ENCODE data around the gene DNAH14. TPM values are rescaled to one million over a fixed set of nuclear protein-coding genes. Genes with fewer than 3 reads are reported as not detected.
A peak's percentile ranks its signal among the peaks of the same experiment; 100 is the strongest.

DNAH14 gene
- total and polyA plus RNA-seq, 2 of the 4 experiments (the other 2 are of a cell fraction): 2.7 to 3.6 TPM

DNA sequence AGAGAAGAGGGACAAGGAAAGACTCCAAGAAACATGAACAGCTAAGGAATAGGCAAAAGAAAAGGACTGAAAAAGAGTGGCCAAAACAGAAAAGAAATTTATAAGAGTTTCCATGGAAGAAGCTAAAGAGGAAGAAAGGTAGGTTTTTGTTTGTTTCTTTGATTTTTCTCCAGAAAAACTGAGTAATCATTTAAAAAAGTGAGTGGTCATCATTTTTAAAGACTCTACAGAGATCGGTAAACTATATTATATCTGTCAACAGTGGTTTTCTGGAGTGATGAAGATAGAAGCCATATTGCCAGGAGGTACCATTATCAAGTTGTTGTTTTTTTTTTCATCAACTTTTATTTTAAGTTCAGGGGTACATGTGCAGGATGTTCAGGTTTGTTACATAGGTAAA, 202.4 kb downstream of the DNAH14 start:
- ATAC-seq (ENCODE audit: low read depth): no peak
- in situ Hi-C loops (cut with MboI; ENCODE audit: low sequenced_read_pairs) (no loop called here), dilution Hi-C loops (cut with HindIII; ENCODE audit: low sequenced_read_pairs, unreplicated experiment) (no loop called here), intact Hi-C loops (cut with micrococcal nuclease) (no loop called here)
- DNase-seq: no peak
- POLR2A ChIA-PET (ENCODE audit: unreplicated experiment): interaction anchor here (0.6 kb wide), 1 partner anchor 543 kb away, joined by 5 read pairs; no protein-coding TSS in a partner anchor
- no peak overlapping the region for H3K56ac ChIP-seq (ENCODE audit: extremely low read depth, insufficient read depth, low read length)
- no peak for TF ChIP-seq SMC3 (IDR thresholded peaks at IDR 0.05; ENCODE audit: low read depth, low read length)
- peak; percentile 50; the same call in 1 of the 2 replicates for TF ChIP-seq MAFK (IDR thresholded peaks at IDR 0.05; ENCODE audit: low read depth, low read length)
- no CpG with 5 or more reads among the region's 1 CpG for WGBS, 2 experiments (ENCODE audit: extremely low coverage in 2 of 2, insufficient read length in 1 of 2)
- no peak overlapping the region for H3K4me2 ChIP-seq (ENCODE audit: low read depth, low read length)
- no peaks in the 10 kb centered on the region for H3K9me3 ChIP-seq (ENCODE audit: control insufficient read depth, insufficient read depth, low read length)
- no peak overlapping the region for H3K9ac ChIP-seq (ENCODE audit: low read depth, low read length)
- H2AK9ac ChIP-seq (replicated peaks; ENCODE audit: low read depth, low read length, poor library complexity): no peak overlapping the region
- H3K9me1 ChIP-seq (ENCODE audit: insufficient read depth, low read length): no peaks in the 10 kb centered on the region
- H2BK5ac ChIP-seq (ENCODE audit: low read depth, low read length, poor library complexity, severe bottlenecking): no peak overlapping the region
- H2BK120ac ChIP-seq (ENCODE audit: low read depth, low read length): no peak overlapping the region
- BruUV-seq (replicated peaks): no TSS peak
- H4K8ac ChIP-seq (ENCODE audit: low read depth in 2 of 2, low read length in 2 of 2): no peak overlapping the region
- H2AK5ac ChIP-seq (ENCODE audit: low read depth, low read length): no peak overlapping the region
- no peak overlapping the region for H2AFZ ChIP-seq (replicated peaks; ENCODE audit: low read length, poor library complexity)
- CTCF ChIA-PET: interaction anchor here (0.6 kb wide), 1 partner anchor 8 kb away, joined by 3 read pairs; no protein-coding TSS in a partner anchor
- no peak overlapping the region for H3K4me3 ChIP-seq (ENCODE audit: insufficient read depth, low read depth, low read length)
- no peak overlapping the region for H3K18ac ChIP-seq (ENCODE audit: low read depth, low read length)
- no peak overlapping the region for H4K91ac ChIP-seq (ENCODE audit: insufficient read depth, low read depth, low read length)
- no peak overlapping the region for H4K5ac ChIP-seq (ENCODE audit: low read depth, low read length)
- H3K27ac ChIP-seq (ENCODE audit: insufficient read depth, low read length): no peak overlapping the region
- no peaks in the 10 kb centered on the region for H3K79me1 ChIP-seq (ENCODE audit: low read depth in 1 of 2, low read length in 2 of 2)
- H2BK15ac ChIP-seq (ENCODE audit: low read depth, low read length): no peak overlapping the region
- H3K23ac ChIP-seq (ENCODE audit: low read depth, low read length): no peak overlapping the region
- H3K27me3 ChIP-seq (ENCODE audit: control insufficient read depth, insufficient read depth, low read length): no peaks in the 10 kb centered on the region
- no peaks in the 10 kb centered on the region for H3K36me3 ChIP-seq (ENCODE audit: control insufficient read depth, insufficient read depth, low read length)
- no peak overlapping the region for H3K4ac ChIP-seq (ENCODE audit: low read depth, low read length)
- H2BK20ac ChIP-seq (ENCODE audit: low read depth, low read length): no peak overlapping the region
- no peak overlapping the region for H3K14ac ChIP-seq (replicated peaks; ENCODE audit: low read depth, low read length)
- H3K4me1 ChIP-seq (ENCODE audit: control insufficient read depth, insufficient read depth, low read length): no peaks in the 10 kb centered on the region
- H4K20me1 ChIP-seq (ENCODE audit: insufficient read depth, low read length): no peaks in the 10 kb centered on the region

Measured in IMR-90 (cell line).